ENCODE measurements around the gene KCNQ2.

DNA sequence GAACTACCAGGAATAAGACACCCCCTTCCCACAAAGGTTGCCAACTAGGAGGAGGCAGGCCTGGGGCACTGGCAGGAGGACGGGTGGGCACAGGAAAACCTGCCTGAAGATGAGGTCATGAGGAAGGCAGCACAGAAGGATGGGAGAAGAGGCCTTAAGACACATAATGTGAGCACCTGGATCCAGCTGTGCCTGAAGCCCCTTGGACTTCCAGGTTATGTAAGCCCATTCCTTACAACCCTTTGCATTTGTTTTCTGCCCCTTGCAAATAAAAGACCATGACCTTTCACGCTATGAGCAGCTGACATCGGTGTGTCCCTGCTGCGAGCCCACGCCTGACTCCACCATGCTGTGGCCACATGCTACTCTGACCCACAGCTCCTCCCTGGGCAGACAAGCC, 23.4 kb downstream of the KCNQ2 start:
- TF ChIP-seq, protein P1, sequence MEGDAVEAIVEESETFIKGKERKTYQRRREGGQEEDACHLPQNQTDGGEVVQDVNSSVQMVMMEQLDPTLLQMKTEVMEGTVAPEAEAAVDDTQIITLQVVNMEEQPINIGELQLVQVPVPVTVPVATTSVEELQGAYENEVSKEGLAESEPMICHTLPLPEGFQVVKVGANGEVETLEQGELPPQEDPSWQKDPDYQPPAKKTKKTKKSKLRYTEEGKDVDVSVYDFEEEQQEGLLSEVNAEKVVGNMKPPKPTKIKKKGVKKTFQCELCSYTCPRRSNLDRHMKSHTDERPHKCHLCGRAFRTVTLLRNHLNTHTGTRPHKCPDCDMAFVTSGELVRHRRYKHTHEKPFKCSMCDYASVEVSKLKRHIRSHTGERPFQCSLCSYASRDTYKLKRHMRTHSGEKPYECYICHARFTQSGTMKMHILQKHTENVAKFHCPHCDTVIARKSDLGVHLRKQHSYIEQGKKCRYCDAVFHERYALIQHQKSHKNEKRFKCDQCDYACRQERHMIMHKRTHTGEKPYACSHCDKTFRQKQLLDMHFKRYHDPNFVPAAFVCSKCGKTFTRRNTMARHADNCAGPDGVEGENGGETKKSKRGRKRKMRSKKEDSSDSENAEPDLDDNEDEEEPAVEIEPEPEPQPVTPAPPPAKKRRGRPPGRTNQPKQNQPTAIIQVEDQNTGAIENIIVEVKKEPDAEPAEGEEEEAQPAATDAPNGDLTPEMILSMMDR (IDR thresholded peaks at IDR 0.05; ENCODE audit: low read depth, low read length, missing input control) = no peak
- TF ChIP-seq JUND (IDR thresholded peaks at IDR 0.05) (no peak), FOXA1 (IDR thresholded peaks at IDR 0.05) (no peak), SP1 (IDR thresholded peaks at IDR 0.05) (no peak)
